Spleen (tissue), 11 donors: ENCODE measurements around the gene ICAM2. TPM values are rescaled to one million over a fixed set of nuclear protein-coding genes. Genes with fewer than 3 reads are reported as not detected.

ENCODE experiments used
- DNase-seq: peaks from one replicate; pipeline ENCODE4 v3.0.0-alpha.2; 2020
- H3K27ac ChIP-seq, 8 donors: fragments of 200-600 bp; sonication (generic) in 7 of 8; 1 replicate in 4 of 8; 2 replicates in 4 of 8; pipeline versions ENCODE4 v1.5.0 to v1.8.0; 2016 to 2021; ENCODE audit warnings: inconsistent platforms in 4 of 8, mild to moderate bottlenecking in 4 of 8, moderate library complexity in 1 of 8
- H3K27me3 ChIP-seq, 7 donors: fragments of 200-600 bp; sonication (generic) in 6 of 7; replicated peaks in 1 of 7; 1 replicate in 4 of 7; 2 replicates in 3 of 7; pipeline versions ENCODE4 v1.5.0 to v1.8.0; 2016 to 2021; ENCODE audit warnings: inconsistent platforms in 3 of 7, mild to moderate bottlenecking in 1 of 7
- H3K36me3 ChIP-seq, 6 donors: fragments of 200-600 bp; sonication (generic) in 5 of 6; 1 replicate in 4 of 6; 2 replicates in 2 of 6; pipeline versions ENCODE4 v1.5.0 to v1.8.0; 2016 to 2021; ENCODE audit warnings: inconsistent platforms in 2 of 6
- H3K4me1 ChIP-seq, 6 donors: fragments of 200-600 bp; sonication (generic) in 5 of 6; 1 replicate in 3 of 6; 2 replicates in 3 of 6; pipeline versions ENCODE4 v1.5.0 to v1.8.0; 2016 to 2021; ENCODE audit warnings: inconsistent platforms in 3 of 6
- H3K4me3 ChIP-seq, 8 donors: fragments of 200-600 bp; sonication (generic) in 7 of 8; 1 replicate in 4 of 8; 2 replicates in 4 of 8; pipeline versions ENCODE4 v1.5.0 to v1.8.0; 2016 to 2021; ENCODE audit warnings: inconsistent platforms in 4 of 8, mild to moderate bottlenecking in 4 of 8, moderate library complexity in 2 of 8
- H3K9me3 ChIP-seq, 8 donors: fragments of 200-600 bp; sonication (generic) in 7 of 8; 1 replicate in 4 of 8; 2 replicates in 4 of 8; pipeline versions ENCODE4 v1.5.0 to v1.8.0; 2016 to 2021; ENCODE audit warnings: inconsistent platforms in 4 of 8
- CTCF ChIP-seq, 11 experiments: fragments of 200-600 bp in 7 of 11; fragments of 450-650 bp in 4 of 11; sonication (generic) in 4 of 11; IDR thresholded peaks in 8 of 11; conservative IDR thresholded peaks in 3 of 11; 1 replicate in 7 of 11; 2 replicates in 4 of 11; pipeline versions ENCODE4 v1.4.0 to v1.8.0; 2016 to 2021; ENCODE audit warnings: antibody characterized with exemption in 11 of 11, inconsistent platforms in 4 of 11, mild to moderate bottlenecking in 1 of 11
- POLR2A ChIP-seq, 3 donors: fragments of 450-650 bp; IDR thresholded peaks; one replicate each; pipeline ENCODE4 v1.5.1; 2017; ENCODE audit warnings: antibody characterized with exemption in 3 of 3, mild to moderate bottlenecking in 1 of 3
- POLR2AphosphoS5 ChIP-seq, 3 donors: sonication (generic); formaldehyde crosslinking; IDR thresholded peaks; one replicate each; pipeline ENCODE4 v1.5.1; 2017; ENCODE audit warnings: antibody characterized with exemption in 3 of 3
- WGBS, 5 donors: extraction: QIAGEN DNeasy Blood & Tissue Kit in 3 of 5; methylation state at CpG; one replicate each; pipeline versions ENCODE4 v1.1.5 to v1.1.7; 2013 to 2018; 5-methylcytosine and 5-hydroxymethylcytosine counted together
- intact Hi-C: fragments of 100-400 bp; cut with DNase I; formaldehyde crosslinking; loops from one replicate; pipeline ENCODE4 v1.15.0; 2023; ENCODE audit warnings: low total_unique reads
- polyA plus RNA-seq, 3 donors: library from polyadenylated mRNA; stranded (reverse); fragments of 200-250 nt; gene quantifications; one replicate each; pipeline ENCODE4 v1.2.1, GENCODE V29; 2013
- total RNA-seq, 7 donors: library from RNA; depleted of rRNA in 3 of 7; stranded (reverse); fragments of >200 nt in 3 of 7; fragmentation: NEBNext Ultra II Directional in 4 of 7; extraction: Animal tissue kit (Norgen Biotek cat#: 25700) in 4 of 7; gene quantifications; one replicate each; pipeline versions ENCODE4 v1.1.0 to v1.2.1, GENCODE V29; 2016 to 2021
- donor health status: healthy with polysubstance abuse.
- donor health status: DM: no; HTN: no; CAD: no; lungs with moderate emphysema.
- donor health status: DM: no; HTN: no; CAD: no.
- donor health status: Bipolar disorder and iron deficiency.
- donor health status: healthy.
- donor health status: DM: no; HTN: no; CAD: no.
- donor health status: DM: yes; HTN: yes; CAD: no.

Gene ICAM2
- total and polyA plus RNA-seq, 10 donors, result 79.2 to 412 (median 173) TPM

DNA sequence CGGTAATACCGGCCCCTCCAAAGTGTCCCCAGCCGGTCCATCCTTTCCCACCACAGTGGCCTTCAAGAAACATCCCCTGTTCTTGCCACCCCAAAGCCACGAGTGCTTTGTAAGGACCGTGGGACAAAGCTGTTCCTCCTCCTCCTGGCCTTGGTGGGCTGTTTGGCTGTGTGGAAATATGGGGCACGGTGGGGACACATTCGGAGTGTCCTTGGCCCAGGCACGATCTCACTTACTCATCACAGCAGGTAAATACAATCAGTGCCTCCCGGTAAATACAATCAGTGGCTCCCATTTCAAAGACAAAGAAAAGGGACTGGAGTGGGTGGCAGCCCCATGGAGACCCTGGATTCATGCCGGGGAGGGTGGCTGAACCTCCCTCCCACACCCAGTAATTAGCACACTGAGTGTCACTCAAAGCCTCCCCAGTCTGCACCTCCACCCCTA lies 58.1 kb downstream of the ICAM2 start:
- no peak overlapping the region for H3K4me3 ChIP-seq
- H3K27ac ChIP-seq, result peak overlapping the region in 7 of 8 donors; percentile 70 to 92 (median 79)
- intact Hi-C loops, result no loop called here
- no peak for TF ChIP-seq CTCF (IDR thresholded peaks at IDR 0.05 in 8 of 11, conservative IDR thresholded peaks at IDR 0.05 in 3 of 11)
- DNase-seq, result no peak
- H3K9me3 ChIP-seq, result no peaks in the 10 kb centered on the region
- no peaks in the 10 kb centered on the region for H3K36me3 ChIP-seq
- WGBS, 5 donors, result 71 to 85% (median 74%) methylated on average over 10 of the region's 10 CpGs
- H3K27me3 ChIP-seq, result no peaks in the 10 kb centered on the region
- H3K4me1 ChIP-seq, result peaks cover 8 to 55% (median 27%) of the 10 kb centered on the region in 6 donors

DNA sequence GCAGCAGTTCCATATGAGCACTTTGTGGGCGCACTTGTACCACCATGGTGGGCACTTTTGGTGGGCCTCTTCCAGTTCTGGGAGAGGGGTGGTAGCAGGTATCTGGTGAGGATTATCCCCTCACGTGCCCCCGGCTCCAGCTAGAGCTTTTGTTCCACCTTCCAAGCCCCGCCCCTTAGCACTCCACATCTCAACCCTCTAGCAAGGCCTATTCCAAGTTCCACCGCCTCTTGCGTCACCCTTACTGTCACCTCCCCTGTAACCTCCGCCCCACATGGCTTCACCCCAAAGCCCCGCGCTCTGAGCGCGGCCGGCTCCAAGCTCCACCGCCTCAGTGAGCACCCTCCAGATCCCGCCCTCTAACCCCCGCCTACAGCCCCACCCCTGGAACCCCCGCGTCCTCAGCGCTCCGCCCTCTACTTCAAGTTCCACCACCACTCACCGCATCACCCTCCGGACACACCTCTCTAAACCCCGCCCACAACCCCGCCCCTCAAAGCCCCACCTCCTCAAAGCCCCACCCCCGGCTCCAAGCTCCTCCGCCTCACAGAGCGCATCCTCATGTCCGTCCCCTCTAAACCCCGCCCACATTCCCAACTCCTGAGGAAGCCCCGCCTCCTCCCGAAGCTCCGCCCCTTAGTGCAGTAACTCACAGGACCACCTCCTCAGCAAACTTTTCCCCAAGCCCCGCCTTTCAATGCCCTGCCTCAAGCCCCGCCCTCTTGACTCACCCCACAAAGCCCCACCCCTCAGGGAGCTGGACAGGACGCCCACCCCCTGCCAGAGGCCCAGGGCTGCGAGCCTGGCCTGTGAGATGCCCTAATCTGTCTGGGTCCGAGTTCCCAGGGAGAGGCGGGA lies 58.8 kb downstream of the ICAM2 start:
- Histone ChIP-seq H3K27ac (peak overlapping the region in 5 of 8 donors; percentile 77 to 92 (median 83)), H3K4me3 (peak overlapping the region in 2 of 8 donors; percentile 10 to 42), H3K27me3 (no peaks in the 10 kb centered on the region), H3K4me1 (peaks cover 8 to 49% (median 24%) of the 10 kb centered on the region in 6 donors), H3K36me3 (no peaks in the 10 kb centered on the region), H3K9me3 (no peaks in the 10 kb centered on the region)
- intact Hi-C loops, result no loop called here
- DNase-seq, result no peak
- no peak for TF ChIP-seq POLR2AphosphoS5 (IDR thresholded peaks at IDR 0.05)
- no peak for TF ChIP-seq CTCF (IDR thresholded peaks at IDR 0.05 in 8 of 11, conservative IDR thresholded peaks at IDR 0.05 in 3 of 11)
- TF ChIP-seq POLR2A (IDR thresholded peaks at IDR 0.05), result no peak
- WGBS, 5 donors, result 26 to 36% (median 31%) methylated on average over 33 to 37 of the region's 37 CpGs

DNA sequence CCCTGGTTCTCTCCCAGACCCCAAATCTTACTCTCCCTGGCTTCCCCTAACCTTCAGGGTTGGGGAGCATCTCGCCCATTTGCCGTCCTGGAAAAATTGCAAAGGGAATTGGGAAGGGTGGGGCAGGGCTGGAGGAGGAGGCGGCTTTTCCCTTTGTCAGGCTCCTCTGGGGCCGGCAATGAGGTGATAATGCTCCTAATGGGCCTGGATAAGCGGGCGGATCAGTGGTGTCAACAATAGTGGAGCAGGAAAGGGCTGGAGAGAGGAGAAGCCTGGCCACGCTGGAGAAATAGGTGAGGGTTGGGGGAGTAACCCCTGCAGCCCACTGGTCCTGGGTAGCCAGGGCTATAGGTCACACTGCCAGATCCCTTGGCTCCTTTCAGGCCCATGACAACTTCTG lies 60.0 kb downstream of the ICAM2 start:
- no peak overlapping the region for H3K27ac ChIP-seq
- TF ChIP-seq POLR2A (IDR thresholded peaks at IDR 0.05), result no peak
- no peak for TF ChIP-seq CTCF (IDR thresholded peaks at IDR 0.05 in 8 of 11, conservative IDR thresholded peaks at IDR 0.05 in 3 of 11)
- no peak for TF ChIP-seq POLR2AphosphoS5 (IDR thresholded peaks at IDR 0.05)
- 70 to 88% (median 85%) methylated on average over 7 of the region's 7 CpGs for WGBS, 5 donors
- no peak overlapping the region for H3K4me3 ChIP-seq
- H3K4me1 ChIP-seq, result peaks cover 8 to 50% (median 22%) of the 10 kb centered on the region in 6 donors
- H3K9me3 ChIP-seq, result no peaks in the 10 kb centered on the region
- DNase-seq, result no peak
- no peaks in the 10 kb centered on the region for H3K27me3 ChIP-seq
- intact Hi-C loops, result no loop called here
- no peaks in the 10 kb centered on the region for H3K36me3 ChIP-seq

- DNase-seq, result no peak
- Histone ChIP-seq H3K27me3 (no peaks in the 10 kb centered on the region), H3K27ac (no peak overlapping the region), H3K4me3 (no peak overlapping the region), H3K9me3 (no peaks in the 10 kb centered on the region), H3K4me1 (peaks cover 8 to 54% (median 23%) of the 10 kb centered on the region in 6 donors), H3K36me3 (no peaks in the 10 kb centered on the region)
- 83 to 94% (median 88%) methylated on average over 4 to 9 of the region's 9 CpGs for WGBS, 5 donors
- TF ChIP-seq POLR2AphosphoS5 (IDR thresholded peaks at IDR 0.05), result no peak
- no peak for TF ChIP-seq CTCF (IDR thresholded peaks at IDR 0.05 in 8 of 11, conservative IDR thresholded peaks at IDR 0.05 in 3 of 11)
- no peak for TF ChIP-seq POLR2A (IDR thresholded peaks at IDR 0.05)
- intact Hi-C loops, result no loop called here
Observed at GRCh38 chr17:63960006-63960405, 60.4 kb downstream of the ICAM2 start.
